K562 (cell line): Measurements from ENCODE around the gene TMEM41A.

ENCODE experiments used
- DPF2 ChIP-seq: fragments of 450-650 bp; IDR thresholded peaks from 2 replicates; pipeline ENCODE4 v1.6.1; 2016
- EP300 ChIP-seq: IDR thresholded peaks from 2 replicates; pipeline ENCODE4 v1.6.1; 2012; ENCODE audit warnings: low read length, improper control_type of control experiment
- POLR2A ChIP-seq: fragments of 450-650 bp; conservative IDR thresholded peaks from 2 replicates; pipeline ENCODE4 v1.6.1; 2016
- SP1 ChIP-seq: sonication (generic); formaldehyde crosslinking; IDR thresholded peaks from 2 replicates; pipeline ENCODE4 v1.8.1; 2022; ENCODE audit warnings: mild to moderate bottlenecking, missing genetic modification reagents
- ZFP30 ChIP-seq: fragments of 250-450 bp; sonication (Bioruptor Pico); IDR thresholded peaks from 2 replicates; pipeline ENCODE4 v1.8.0; 2022; ENCODE audit warnings: moderate library complexity, mild to moderate bottlenecking, inconsistent platforms, borderline replicate concordance
- TF ChIP-seq, protein P1 (sequence below), 3 experiments: fragments of 200-800 bp in 1 of 3; fragments of 250-450 bp in 1 of 3; fragments of 450-650 bp in 1 of 3; sonication (Bioruptor Pico) in 1 of 3; sonication (Bioruptor generic) in 1 of 3; formaldehyde crosslinking in 1 of 3; IDR thresholded peaks; 2 replicates each; pipeline versions ENCODE4 v1.6.1 to v1.8.0; 2016 to 2022; ENCODE audit warnings: mild to moderate bottlenecking in 2 of 3, missing genetic modification characterization in 2 of 3, missing compliant biosample characterization in 1 of 3, moderate library complexity in 1 of 3

- TF ChIP-seq SP1 (no peak), EP300 (no peak), ZFP30 (CRISPR knock-in tag) (no peak), POLR2A (no peak), DPF2 (no peak)
- TF ChIP-seq, protein P1, sequence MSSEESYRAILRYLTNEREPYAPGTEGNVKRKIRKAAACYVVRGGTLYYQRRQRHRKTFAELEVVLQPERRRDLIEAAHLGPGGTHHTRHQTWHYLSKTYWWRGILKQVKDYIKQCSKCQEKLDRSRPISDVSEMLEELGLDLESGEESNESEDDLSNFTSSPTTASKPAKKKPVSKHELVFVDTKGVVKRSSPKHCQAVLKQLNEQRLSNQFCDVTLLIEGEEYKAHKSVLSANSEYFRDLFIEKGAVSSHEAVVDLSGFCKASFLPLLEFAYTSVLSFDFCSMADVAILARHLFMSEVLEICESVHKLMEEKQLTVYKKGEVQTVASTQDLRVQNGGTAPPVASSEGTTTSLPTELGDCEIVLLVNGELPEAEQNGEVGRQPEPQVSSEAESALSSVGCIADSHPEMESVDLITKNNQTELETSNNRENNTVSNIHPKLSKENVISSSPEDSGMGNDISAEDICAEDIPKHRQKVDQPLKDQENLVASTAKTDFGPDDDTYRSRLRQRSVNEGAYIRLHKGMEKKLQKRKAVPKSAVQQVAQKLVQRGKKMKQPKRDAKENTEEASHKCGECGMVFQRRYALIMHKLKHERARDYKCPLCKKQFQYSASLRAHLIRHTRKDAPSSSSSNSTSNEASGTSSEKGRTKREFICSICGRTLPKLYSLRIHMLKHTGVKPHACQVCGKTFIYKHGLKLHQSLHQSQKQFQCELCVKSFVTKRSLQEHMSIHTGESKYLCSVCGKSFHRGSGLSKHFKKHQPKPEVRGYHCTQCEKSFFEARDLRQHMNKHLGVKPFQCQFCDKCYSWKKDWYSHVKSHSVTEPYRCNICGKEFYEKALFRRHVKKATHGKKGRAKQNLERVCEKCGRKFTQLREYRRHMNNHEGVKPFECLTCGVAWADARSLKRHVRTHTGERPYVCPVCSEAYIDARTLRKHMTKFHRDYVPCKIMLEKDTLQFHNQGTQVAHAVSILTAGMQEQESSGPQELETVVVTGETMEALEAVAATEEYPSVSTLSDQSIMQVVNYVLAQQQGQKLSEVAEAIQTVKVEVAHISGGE (CRISPR knock-in tag; IDR thresholded peaks at IDR 0.05), result no peak
These were observed 4.7 kb upstream of the TMEM41A start for GRCh38 chr3:185503521-185503920.
